Mucosa of descending colon (tissue), 3 donors: ENCODE results near the gene SUPT20H. TPM values are rescaled to one million over a fixed set of nuclear protein-coding genes. Genes with fewer than 3 reads are reported as not detected.

Experiments used
- ATAC-seq: fragments of 200-7000 bp; cut with Tn5 transposase; one replicate; pipeline ENCODE4 v1.9.1; 2020; ENCODE audit warnings: mild to moderate bottlenecking, moderate library complexity
- DNase-seq, 3 donors: peaks; one replicate each; pipeline ENCODE4 v3.0.0-alpha.2; 2020
- H3K36me3 ChIP-seq: fragments of 200-600 bp; one replicate; pipeline ENCODE4 v1.8.0; 2021; ENCODE audit warnings: low read depth, mild to moderate bottlenecking
- H3K4me1 ChIP-seq: fragments of 200-600 bp; one replicate; pipeline ENCODE4 v1.8.0; 2021; ENCODE audit warnings: low read depth, mild to moderate bottlenecking
- H3K4me3 ChIP-seq: fragments of 200-600 bp; one replicate; pipeline ENCODE4 v1.8.0; 2021; ENCODE audit warnings: mild to moderate bottlenecking
- H3K9me3 ChIP-seq: fragments of 200-600 bp; one replicate; pipeline ENCODE4 v1.8.0; 2021; ENCODE audit warnings: mild to moderate bottlenecking
- CTCF ChIP-seq: fragments of 200-600 bp; IDR thresholded peaks from one replicate; pipeline ENCODE4 v1.8.0; 2022; ENCODE audit warnings: antibody characterized with exemption, mild to moderate bottlenecking
- intact Hi-C, 2 donors: fragments of 100-400 bp; cut with DNase I in 1 of 2; cut with micrococcal nuclease in 1 of 2; formaldehyde crosslinking; loops; one replicate each; pipeline versions ENCODE4 v1.11.0 to v1.11.1; 2022; cut with DNase I, micrococcal nuclease
- total RNA-seq, 3 donors: library from RNA; stranded (reverse); fragmentation: NEBNext Ultra II Directional in 2 of 3; extraction: Animal tissue kit (Norgen Biotek cat#: 25700) in 2 of 3; gene quantifications; one replicate each; pipeline versions ENCODE4 v1.2.1 to v1.2.4, GENCODE V29; 2021 to 2023
- donor health status: DM: no; HTN: no; CAD: no; lungs with moderate emphysema.
- donor health status: DM: no; HTN: no; CAD: no.
- donor health status: DM: no; HTN: yes; CAD: no.

The SUPT20H gene
- total RNA-seq, 3 donors from 2014 or later: 47.7 to 56.9 (median 56.4) TPM

GRCh38 chr13:37070145-37070695, 10.7 kb upstream of the SUPT20H start:
- no peaks in the 10 kb centered on the region for H3K36me3 ChIP-seq
- no peak for TF ChIP-seq CTCF
- ATAC-seq (no peak), DNase-seq (no peak)
- no peaks in the 10 kb centered on the region for H3K4me1 ChIP-seq
- no peak overlapping the region for H3K4me3 ChIP-seq
- H3K9me3 ChIP-seq: no peaks in the 10 kb centered on the region
- intact Hi-C loops: loop anchor here (10.0 kb wide), 1 partner anchor 535 kb away; no protein-coding TSS in a partner anchor

- Histone ChIP-seq H3K9me3 (no peaks in the 10 kb centered on the region), H3K36me3 (no peaks in the 10 kb centered on the region), H3K4me3 (no peak overlapping the region), H3K4me1 (no peaks in the 10 kb centered on the region)
- intact Hi-C loops: loop anchor here (10.0 kb wide), 1 partner anchor 535 kb away; no protein-coding TSS in a partner anchor
- ATAC-seq (no peak), DNase-seq (peak in 1 of 3 donors; percentile 53)
- TF ChIP-seq CTCF: no peak
These were observed 10.2 kb upstream of the SUPT20H start for GRCh38 chr13:37069597-37070103.

- ATAC-seq (no peak), DNase-seq (no peak)
- Histone ChIP-seq H3K9me3 (no peaks in the 10 kb centered on the region), H3K4me1 (no peaks in the 10 kb centered on the region), H3K36me3 (no peaks in the 10 kb centered on the region), H3K4me3 (no peak overlapping the region)
- no peak for TF ChIP-seq CTCF
- intact Hi-C loops: no loop called here
These were observed 9.5 kb upstream of the SUPT20H start for GRCh38 chr13:37068962-37069361.

- ATAC-seq: no peak
- no peak for DNase-seq
- no peak for TF ChIP-seq CTCF
- intact Hi-C loops: no loop called here
- Histone ChIP-seq H3K4me1 (no peaks in the 10 kb centered on the region), H3K4me3 (no peak overlapping the region), H3K9me3 (no peaks in the 10 kb centered on the region), H3K36me3 (no peaks in the 10 kb centered on the region)
These were observed 8.4 kb upstream of the SUPT20H start for GRCh38 chr13:37067874-37068273.

- DNase-seq (no peak), ATAC-seq (no peak)
- H3K4me1 ChIP-seq: no peaks in the 10 kb centered on the region
- no peaks in the 10 kb centered on the region for H3K36me3 ChIP-seq
- intact Hi-C loops: no loop called here
- H3K4me3 ChIP-seq: no peak overlapping the region
- no peak for TF ChIP-seq CTCF
- no peaks in the 10 kb centered on the region for H3K9me3 ChIP-seq
These were observed 6.5 kb upstream of the SUPT20H start for GRCh38 chr13:37065890-37066526.
